Iris pigment epithelial cell (primary cell): ENCODE data around the gene KAT7.

Experiments
- DNase-seq: peaks from one replicate; pipeline ENCODE4 v3.0.0-alpha.2; 2011; ENCODE audit warnings: low read depth

Gene KAT7

GRCh38 chr17:49842846-49843245, 54.4 kb downstream of the KAT7 start:
- DNase-seq = no peak

DNA sequence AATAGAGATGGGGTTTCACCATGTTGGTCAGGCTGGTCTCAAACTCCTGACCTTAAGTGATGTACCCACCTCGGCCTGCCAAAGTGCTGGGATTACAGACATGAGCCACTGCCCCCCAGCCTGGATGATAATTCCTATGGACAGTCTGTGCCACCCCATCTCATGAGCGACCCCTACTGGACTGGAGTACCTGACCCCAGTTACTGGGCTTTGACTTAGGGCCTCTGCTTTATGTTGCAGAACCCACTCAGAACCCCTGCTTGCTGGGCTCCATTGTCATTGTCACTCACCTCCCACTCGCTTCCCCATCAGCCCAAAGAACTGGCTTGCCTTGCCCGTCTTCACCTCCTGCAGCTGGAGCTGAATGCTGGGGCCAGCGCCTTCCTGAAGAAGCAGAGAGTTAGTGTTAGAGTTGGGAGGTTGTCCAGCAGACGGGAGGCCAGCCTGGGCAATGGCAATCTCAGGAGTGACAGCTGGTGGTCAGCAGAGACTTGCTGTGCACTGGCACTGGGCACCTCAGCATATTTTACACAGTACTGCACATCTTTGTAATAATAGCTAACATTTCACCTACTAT, 55.4 kb downstream of the KAT7 start:
- peak; percentile 19 for DNase-seq

DNA sequence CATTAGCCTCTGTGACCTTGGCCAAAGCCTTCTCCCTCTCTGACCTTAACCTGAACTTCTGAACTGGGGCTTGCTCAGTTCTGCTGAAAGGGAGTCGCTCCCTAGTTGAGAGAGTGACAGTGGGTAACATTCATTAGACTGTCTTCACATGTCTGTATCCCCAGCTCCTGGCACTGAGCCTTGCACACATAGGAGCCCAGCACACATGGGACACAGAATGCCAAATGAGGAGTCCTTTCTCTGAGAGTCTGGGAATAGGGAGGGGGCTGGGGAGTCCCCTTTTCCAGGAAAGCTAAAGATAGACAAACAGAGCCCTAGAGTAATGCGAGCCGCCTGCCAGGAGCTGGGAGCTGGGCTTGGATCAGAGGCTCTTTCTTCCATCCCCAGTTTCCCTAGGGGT, 56.8 kb downstream of the KAT7 start:
- DNase-seq = no peak

- no peak for DNase-seq
Measured at GRCh38 chr17:49846938-49847712, 58.6 kb downstream of the KAT7 start.

DNA sequence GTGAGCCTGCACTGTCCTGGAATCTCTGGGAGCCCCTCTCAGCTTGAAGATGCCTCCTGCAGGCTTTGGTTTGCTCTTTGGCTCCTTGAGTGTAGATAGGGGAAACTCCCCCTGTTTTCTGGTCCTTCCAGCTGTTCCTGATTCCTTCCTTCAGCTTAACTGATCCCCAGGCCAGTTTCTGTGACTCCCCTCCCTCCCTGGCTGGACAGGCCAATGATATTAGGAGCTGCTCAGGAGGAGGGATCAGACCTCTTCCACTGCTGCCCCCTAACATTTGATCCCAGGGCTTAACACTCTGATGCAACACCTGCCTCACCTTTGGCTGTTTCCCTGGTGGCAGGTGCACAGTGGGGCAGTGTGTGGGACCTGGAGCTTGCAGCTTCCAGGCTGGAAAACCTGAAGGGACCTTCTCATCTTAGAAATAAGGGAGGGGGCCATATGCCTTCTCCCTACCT, 59.6 kb downstream of the KAT7 start, which contains the start of gene TAC4:
TSS of gene TAC4 (minus strand) at position 51 of the 455 bp plus-strand sequence. CDS start 52 bp downstream, outside the sequence.
- no peak for DNase-seq

- DNase-seq = no peak
Measured at GRCh38 chr17:49848739-49849138, 60.3 kb downstream of the KAT7 start.

DNA sequence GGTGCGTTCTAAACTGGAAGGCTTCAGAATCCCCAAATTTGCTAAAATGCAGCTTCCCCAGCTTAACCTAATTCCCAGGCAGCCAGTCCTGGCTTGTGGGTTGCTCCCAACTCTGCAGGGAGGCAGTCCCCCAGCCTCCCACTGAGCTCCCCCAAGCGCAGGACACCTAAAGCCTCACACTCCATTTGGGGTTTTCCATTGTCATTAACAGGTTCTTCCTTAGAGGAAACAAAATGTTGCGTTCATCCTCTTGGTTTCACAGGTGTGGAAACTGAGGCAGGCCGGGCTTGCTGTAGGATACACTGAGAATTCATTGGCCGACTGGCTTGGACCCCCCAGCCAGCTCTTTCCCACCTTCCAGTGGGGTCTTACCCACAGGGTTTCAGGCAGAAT, 61.7 kb downstream of the KAT7 start:
- DNase-seq = no peak

- no peak for DNase-seq
Measured at GRCh38 chr17:49850772-49851386, 62.4 kb downstream of the KAT7 start.

GRCh38 chr17:49851387-49852291, 63.2 kb downstream of the KAT7 start:
- DNase-seq = peak; percentile 65

- DNase-seq = no peak
Measured at GRCh38 chr17:49853470-49854015, 65.1 kb downstream of the KAT7 start.

DNA sequence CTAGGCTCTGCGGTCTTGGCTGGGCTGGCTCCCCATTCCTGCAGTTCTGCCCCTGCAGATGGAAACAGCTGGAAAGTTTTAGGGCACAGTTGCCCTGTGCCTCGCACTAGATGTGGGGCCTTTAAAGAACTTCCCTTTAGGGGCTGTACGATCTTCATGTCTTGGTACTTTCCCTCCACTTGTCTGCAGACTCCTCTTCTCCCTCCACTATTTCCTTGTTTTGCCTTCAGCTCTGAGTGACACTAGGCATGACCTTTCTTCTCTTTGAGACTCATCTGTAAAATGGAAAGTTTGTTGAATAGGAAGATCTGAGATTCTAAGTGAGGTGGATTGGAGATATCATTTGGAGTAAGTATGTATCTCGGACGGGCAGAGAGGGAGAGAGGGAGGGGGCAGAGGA, 65.6 kb downstream of the KAT7 start:
- no peak for DNase-seq

- no peak for DNase-seq
Measured at GRCh38 chr17:49858796-49859195, 70.3 kb downstream of the KAT7 start.

DNA sequence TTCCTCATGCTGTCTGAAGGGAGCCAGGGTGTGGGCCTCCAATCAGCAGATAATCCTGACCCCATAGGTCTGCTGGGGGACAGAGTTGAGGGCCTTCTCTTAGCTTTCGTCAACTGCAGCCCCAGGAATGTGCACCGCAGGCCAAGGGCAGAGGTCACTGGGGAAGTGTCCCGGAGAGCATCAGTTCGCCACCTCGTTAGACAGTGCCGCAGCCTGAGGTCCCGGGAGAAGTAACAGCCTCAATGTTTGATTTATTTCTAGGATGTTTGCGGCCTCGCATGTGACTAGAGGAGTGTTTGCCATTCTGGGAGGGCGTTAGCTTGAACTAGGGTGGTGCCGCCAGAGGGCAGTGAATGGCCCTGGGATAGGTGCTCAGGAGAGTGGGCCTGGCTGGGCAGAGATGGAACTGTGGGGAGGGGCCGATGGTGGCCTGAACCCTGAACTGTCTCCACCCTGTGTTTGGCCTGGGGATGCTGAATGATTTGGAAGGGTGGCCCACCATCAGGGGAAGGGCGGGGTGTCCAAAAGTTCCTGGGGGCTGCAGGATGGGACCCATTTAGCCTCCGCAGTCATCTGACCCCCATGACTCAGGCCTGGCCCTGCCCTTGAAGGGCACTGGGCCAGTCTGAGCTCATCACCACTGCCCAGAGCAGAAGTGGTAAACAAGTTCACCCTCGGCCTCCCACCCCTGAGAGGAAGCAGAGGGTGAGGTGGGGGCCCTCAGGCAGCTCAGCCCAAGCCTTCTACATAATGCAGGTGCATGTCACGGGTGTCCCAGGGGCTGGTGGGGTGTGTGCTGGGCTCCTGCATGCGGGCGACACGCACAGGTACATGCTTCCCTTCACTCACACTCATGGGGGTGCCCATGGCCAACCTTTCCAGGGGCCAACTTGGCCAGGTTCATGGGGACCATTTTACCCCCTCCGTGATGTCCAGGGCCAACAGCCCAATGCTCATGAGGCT, 71.8 kb downstream of the KAT7 start:
- DNase-seq = no peak

DNA sequence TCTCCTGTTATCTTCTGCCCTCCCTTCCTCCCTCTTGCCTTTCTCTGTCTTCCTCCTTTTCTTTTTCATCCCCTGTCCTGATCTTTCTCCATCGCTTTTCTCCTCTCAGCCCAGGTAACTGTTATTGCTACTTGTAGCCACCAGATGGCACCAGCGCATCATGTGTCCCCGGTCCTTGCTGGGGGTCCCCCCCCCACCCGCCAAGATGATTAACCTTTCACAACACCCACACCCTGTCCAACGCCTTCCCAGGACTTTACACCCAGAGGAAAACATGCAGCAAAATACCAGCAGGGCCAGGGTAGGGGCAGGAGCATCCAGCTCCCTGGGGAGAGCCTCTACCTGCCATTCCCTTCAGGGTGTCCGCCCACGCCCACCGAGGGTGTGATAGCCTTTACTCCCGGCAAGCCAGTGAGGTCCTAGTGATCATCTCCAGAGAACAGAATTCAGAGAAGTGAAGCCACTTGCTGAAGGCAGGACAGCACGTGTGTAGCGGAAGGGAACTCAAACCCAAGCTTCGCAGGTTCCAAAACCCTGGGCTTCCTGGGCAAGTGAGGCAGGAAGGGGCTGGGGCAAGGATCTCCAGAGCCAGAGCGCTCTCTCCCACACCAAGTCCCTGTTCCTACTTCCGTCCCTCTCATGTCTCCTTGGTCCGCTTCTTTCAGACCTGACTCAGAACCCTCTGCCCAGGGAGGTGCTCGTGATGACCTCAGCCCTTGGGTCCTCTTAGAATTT, 72.8 kb downstream of the KAT7 start:
- peak; percentile 16 for DNase-seq

GRCh38 chr17:49862781-49863331, 74.4 kb downstream of the KAT7 start:
- DNase-seq = no peak

DNA sequence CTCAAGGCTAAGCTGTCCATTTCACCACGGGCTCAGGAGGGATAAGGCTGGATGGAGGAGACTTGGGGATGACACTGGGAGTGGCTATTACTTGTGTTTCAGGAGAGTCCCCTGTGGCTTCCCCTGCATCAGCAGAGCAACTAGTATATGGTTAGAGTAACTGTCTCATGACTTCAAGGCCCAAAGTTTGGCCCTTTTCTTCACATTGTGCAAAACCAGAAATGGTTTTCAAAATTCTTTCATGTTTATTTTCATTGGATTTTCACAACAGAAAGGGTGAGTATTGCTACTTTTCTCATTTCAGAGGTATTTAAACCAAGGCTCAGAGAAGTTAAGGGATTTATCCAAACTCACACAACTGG, 77.5 kb downstream of the KAT7 start:
- DNase-seq = no peak

DNA sequence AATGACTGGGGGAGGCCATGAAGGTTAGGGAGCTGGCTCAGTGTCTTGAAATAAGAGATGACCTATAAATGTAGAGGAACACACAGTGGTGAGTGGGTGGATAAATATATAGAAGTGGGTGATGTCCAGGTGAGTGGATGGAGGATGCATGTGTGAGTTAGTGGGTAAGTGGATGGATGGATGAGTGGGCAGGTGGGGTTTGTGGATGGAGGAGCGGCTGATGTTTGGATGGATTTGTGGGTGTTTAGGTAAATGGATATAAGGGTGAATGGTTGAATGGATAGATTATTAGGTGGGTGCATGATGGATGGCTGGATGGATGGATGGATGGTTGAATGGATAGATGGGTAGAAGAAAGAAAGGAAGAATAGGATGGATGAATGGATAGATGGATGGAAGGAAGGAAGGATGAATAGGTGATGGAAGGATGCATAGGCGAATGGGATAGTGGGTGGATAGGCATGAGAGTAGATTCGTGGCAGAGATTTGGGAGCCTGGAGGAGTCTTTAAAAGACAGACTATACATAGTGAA, 78.5 kb downstream of the KAT7 start:
- no peak for DNase-seq

- no peak for DNase-seq
Measured at GRCh38 chr17:49869038-49869374, 80.5 kb downstream of the KAT7 start.

GRCh38 chr17:49870298-49870697, 81.8 kb downstream of the KAT7 start:
- no peak for DNase-seq

DNA sequence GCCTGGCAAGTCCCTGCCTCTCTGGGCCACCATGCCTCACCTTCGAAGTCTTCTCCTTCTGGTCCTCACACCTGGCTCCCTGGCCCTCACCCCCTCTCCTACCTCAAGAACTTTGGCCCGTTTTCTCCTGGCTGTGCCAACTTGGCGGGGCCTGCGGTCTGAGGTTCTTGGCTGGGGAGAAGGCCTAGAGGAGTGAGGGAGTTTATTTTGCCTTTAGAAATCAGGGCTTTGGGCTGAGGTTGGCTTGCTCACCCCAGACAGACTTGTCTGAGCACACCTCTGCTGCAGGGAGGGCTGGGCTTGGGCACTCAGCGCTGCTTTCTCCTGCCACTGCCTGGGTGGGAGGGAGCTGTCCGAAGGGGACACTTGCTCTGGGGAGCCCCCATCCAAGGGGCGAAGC, 82.7 kb downstream of the KAT7 start:
- DNase-seq = no peak
